SKM-1 (cell line): ENCODE measurements around the gene RAPGEF6.
"Not testable (repeated sequence)": the region's sequence is repeated elsewhere in the genome, so short reads cannot be mapped to it uniquely, and the experiment has no call there.

Source experiments
- DNase-seq: peaks from one replicate; lab custom pipeline; 2025; ENCODE audit not compliant: unreplicated experiment; lab: John Stamatoyannopoulos, UW

Gene RAPGEF6

GRCh38 chr5:131640043-131640856 is 5.2 kb upstream of the RAPGEF6 start:
- DNase-seq: no peak

DNA sequence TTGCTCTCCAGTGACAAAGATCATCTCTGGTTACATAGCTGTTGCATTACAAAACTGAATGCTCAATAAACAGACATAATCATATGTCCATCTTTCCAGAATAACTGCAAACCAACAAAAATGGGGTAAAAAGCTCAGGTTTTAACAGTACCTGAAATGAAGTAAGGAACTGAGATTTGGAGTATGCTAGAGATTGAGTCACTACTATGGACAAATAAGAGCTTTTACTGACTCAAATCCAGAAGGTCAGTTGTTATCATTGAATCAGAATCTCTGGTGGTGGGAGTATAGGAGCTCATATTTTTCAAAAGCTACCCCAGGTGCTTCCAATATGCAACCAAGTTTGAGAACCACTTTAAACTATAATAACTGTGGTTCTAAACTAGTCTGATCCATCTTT is 4.1 kb upstream of the RAPGEF6 start:
- no peak for DNase-seq

GRCh38 chr5:131637694-131638093 is 2.7 kb upstream of the RAPGEF6 start:
- no peak for DNase-seq

GRCh38 chr5:131635684-131636572 is 899 bp upstream of the RAPGEF6 start:
- peak; percentile 27 for DNase-seq

DNA sequence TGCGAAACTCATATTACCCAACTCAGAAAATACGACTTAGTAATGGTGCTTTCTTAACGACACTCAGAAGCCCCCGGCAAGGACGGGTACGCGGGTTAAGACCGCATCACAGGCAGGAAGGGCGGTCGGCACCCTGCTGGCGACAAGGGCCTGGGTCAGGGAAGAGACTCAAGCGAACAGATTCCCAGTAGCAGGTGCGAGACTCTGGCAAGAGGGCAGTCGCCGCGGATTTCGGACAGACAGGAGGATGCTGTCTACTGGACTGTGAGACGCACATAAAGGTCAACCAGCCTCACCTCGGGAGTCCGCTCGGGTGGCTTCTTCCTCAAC is 398 bp downstream of the RAPGEF6 start:
- DNase-seq: peak; percentile 14

DNA sequence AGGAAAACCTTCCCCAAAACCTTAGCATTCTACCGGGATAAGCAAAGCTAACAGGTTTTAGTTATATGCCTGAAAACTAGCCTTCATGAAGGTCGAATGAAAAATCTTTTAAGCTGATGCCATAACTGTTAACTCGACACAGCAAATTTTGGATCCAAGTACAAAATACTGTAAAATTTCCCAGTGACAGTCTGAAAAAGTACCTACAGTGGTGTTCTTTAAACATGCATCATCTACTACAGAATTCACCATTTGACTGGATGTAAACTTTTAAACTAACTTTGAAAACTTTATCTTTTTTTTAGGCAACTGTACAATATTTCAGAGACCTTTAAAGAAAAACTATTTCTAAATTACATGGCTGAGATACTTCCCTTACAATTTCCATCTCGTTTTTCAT is 791 bp downstream of the RAPGEF6 start:
- no peak for DNase-seq

- no peak for DNase-seq
Observed at GRCh38 chr5:131633830-131634229, 1.2 kb downstream of the RAPGEF6 start.

DNA sequence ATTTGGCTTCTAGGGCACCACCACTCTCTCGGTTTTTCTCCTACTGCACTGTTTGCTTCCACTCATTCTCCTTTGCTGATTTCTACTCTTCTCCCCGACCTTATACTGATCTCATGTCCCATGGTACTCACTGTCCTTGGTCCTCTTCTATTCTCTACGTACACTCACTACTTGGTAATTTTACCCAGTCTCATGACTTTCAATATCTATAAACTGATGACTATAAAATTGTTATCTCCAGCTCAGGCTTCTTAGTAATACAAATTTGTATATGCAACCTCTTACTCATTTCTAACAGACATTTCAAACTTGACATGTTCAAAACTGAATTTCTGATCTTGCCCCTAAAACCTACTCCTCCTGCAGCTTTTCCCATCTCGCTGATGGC is 4.1 kb downstream of the RAPGEF6 start:
- no peak for DNase-seq

DNA sequence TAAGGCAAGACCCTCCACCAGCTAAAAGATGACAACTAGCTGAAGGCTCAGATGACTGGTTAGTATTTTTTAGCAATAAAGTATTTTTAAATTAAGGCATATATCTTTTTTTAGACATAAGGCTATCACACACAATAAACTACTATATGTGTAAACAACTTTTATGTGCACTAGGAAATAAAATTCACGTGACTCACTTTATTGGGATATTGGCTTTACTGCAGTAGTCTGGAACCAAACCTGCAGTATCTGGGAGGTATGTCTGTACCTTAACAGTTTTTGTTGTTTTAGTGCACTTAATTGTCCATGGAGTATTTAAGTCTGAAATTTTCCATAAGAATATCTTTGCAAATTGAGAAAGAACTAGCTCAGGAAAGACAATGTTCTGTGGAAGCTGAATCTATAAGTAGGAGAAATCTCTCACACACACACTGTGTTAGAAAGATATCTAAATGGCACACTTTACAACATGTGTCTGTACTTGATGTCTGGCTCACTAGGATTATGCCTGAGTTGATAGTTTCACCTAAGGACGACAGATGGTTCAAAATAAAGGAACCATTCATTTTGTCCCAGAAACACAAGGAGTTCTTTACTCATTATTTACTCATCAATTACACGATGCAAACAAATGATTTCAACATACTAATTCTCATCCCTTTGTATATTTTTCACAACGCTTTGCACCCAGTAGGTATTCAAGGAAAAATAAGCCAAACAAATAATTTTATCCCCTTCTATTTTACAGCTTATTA is 4.6 kb downstream of the RAPGEF6 start:
- no peak for DNase-seq

DNA sequence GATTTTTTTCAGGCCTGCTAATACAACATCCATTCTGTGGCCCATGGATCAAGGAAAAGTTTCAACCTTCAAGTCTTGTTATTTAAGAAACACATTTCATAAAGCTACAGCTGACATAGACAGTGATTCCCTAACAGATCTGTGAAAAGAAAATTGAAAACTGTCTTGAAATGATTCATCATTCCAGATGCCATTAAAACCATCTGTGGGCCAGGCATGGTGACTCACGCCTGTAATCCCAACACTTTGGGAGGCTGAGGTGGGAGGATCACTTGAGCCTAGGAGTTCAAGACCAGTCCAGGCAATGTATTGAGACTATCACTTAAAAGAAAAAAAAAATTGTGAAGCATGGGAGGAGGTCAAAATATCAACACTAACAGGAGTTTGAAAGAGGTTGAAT is 6.0 kb downstream of the RAPGEF6 start:
- DNase-seq: no peak

DNA sequence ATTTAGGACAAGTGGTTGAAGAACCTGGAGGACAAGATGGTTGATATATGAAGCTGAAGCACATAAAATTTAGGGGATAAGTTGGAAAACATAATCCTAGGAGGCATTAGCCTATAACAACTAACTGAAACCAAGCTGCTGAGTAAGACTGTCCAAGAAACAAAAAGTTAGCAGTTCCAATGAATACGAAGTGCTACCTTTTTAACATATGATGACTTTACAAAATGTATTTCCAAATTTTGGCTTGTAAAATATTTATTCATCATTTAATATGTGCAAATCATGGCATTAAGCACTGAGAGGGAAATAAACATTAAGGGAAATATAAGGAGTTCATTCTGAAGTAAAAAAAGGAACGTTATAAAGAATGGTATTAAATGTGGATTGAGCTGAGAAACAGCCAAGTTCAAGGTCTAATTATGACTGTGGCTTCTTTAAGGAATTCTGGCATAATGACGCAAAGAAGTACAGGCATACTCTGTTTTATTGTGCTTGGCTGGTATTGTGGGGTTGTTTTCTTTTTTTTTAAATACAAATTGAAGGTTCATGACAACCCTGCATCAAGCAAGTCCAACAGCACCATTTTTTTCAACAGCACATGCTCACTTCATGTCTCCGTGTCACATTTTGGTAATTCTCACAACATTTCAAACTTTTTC is 7.7 kb downstream of the RAPGEF6 start:
- no peak for DNase-seq

DNA sequence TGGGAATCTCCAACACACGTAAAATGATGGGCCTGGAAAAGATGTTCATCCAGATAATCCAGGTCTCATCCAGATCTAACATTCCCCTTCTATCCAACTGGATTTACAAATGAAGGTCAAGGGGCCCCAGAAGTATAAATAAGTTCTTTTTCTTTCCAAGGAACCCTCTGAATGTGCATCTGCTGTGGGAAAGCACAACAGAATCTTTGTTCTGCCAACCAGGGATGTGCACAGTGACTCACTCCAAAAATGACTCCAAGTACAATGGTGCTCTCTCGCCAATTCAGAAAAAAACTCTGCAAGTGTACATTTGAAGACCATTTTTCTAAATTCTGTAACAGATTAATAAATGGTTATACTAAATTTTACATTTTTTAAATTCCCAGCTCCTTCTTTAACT is 12.4 kb downstream of the RAPGEF6 start:
- DNase-seq: no peak

DNA sequence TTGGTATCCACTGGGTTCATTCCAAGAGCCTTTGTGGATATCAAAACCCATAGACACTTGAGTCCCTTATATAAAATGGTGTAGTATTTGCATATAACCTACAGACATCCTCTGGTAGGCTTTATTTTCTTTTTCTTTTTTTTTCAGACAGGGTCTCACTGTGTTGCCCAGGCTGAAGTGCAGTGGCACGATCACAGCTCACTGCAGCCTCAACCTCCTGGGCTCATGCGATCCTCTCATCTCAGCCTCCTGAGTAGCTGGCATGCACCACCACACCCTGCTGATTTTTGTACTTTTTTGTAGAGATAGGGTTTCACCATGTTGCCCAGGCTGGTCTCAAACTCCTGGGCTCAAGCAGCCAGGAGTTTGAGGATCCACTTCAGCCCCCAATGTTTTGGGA is 13.9 kb downstream of the RAPGEF6 start:
- DNase-seq: not testable (repeated sequence)

DNA sequence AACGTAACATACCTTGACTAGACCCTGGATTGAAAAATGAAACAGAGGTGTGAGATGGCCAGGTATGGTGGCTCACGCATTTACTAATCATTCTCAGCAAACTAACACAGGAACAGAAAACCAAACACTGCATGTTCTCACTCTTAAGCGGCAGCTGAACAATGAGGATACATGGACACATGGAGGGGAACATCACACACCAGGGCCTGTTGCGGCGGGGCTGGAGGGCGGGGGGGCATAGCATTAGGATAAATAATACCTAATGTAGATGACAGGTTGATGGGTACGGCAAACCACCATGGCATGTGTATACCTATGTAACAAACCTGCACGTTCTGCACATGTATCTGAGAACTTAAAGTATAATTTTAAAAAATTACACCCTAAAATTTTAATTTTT is 15.9 kb downstream of the RAPGEF6 start:
- DNase-seq: no peak

DNA sequence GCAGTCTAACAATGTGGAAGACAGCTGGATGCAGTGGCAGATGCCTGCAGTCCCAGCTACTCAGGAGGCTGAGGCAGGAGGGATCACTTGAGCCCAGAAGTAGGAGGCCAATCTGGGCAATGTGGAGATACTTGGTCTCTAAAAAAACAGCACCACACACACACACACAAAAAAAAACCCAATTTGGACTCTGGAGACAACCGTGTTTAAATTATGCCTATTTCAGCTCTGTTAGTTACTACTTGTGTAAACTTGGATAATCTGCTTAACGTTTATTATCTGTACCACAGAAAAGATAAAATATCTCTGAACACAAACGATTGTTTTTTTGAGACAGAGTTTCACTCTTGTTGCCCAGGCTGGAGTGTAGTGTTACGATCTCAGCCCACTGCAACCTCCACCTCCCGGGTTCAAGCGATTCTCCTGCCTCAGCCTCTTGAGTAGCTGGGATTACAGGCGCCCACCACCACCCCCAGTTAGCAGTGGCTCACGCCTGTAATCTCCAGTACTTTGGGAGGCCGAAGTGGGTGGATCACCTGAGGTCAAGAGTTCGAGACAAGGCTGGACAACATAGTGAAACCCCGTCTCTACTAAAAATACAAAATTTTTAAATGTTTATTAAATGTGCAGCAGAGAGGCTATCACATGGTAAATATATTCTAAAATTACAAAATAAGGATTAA is 17.7 kb downstream of the RAPGEF6 start:
- DNase-seq: no peak

DNA sequence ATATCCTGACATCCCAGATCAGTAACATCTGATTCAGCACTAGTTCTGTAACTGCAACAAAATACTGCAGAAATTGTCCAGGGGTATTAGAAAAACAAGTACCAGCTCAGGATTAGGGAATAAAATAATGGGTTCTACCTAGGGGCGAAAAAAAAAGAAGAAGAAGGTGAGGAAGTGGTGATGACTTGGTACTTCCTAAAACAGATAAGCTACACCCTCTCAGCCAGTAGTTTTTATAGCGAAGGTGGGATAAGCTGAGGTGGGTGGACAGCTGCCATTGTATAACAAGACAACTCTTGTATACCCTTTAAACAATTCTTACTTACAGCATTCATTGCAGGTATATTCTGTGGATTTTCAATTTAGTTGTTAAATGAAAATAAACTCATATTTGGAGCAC is 19.1 kb downstream of the RAPGEF6 start:
- DNase-seq: no peak

DNA sequence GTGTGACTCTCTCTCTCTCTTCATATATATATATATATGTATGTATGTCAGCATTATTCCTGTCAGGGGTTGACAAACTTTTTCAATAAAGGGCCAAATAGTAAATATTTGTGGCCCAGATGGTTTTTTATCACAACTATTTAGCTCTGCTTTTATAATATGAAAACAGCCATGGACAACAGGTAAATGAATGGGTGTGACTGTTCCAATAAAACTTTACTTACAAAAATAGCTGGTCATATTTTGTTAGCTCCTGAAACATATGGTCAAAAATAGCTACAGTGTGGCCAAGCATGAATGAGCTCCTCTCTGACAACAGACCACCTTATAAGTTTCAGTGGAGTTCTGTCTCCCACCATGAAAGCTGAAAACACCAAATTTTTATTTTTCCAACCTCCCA is 21.6 kb downstream of the RAPGEF6 start:
- DNase-seq: no peak

DNA sequence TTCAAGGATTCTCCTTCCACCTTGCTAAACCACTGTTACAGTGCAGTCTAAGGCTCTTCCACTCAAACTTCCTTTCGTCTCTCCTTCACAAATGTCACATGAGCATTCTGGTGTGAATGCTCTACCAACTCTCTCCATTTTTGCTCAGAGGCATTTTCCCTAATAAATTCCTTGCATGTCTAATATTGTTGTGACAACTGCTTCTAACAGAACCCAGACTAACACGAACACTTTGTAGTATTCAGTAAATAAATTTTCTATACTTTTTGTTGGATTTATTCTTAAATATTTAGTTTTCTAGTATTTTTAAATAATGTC is 24.0 kb downstream of the RAPGEF6 start:
- no peak for DNase-seq

DNA sequence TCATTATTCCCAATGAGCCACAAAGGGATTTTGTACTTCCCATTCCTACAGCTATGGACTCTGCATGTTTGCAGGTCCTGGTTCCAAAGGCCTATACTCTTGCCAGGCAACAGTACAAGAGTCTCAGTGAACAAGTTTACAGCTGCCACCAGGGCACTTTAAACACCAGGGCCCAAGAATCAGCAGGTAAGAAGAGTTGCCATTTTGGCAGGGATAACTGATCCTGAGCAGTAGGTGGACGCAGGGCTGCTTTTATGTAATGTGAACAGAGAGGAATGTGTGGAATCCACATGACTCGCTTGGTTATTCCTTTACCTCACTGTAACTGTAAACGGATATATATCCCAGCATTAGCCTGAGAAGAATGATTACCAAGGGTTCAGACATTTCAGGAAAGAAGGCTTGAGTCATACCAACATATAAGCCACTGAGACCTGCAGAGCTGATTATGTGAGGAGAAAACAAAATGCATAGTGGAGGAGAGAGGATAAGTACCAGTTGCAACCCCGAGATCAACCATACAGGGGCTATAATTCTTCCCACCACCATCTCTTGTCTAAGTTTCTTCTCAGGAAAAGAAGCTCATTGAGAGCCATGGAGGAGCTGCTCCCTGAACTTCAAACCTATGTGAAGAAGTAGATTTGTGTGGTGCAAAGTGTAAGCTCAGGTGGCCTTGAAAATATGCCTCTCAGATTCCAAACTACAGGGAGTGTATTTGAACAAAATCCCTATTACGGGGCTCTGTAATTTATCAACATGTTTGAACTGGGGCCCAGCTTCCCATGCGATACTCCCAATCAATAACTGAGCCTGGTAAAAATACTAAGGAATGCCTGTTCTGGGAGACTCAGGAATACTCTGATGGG is 24.6 kb downstream of the RAPGEF6 start:
- DNase-seq: no peak

GRCh38 chr5:131609774-131610173 is 25.3 kb downstream of the RAPGEF6 start:
- DNase-seq: no peak
